Left hindlimb (tissue), 1 donor: ENCODE results near the gene PTPN3.

ENCODE experiments used
- DNase-seq: peaks from one replicate; pipeline ENCODE4 v3.0.0-alpha.2; 2018

The PTPN3 gene

DNA sequence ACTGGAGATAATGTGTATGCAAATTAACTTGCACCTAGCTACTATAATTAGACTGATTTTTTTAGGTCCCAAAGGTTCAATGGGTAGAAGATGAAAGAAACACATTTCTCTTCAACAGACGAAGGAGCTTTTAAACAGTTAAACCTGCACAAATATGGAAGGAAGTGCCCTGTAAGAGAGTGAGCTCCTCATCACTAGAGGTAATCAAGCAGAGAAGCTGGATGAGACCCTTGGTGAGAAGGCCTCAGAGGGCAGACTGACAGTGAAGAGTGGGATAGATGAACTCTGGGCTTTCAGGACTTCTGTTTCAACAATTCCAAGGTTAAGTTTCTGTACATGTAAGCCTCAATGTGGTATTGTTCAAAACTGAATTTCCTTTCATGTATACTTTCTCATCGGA, 23.2 kb downstream of the PTPN3 start:
- DNase-seq, result no peak

DNA sequence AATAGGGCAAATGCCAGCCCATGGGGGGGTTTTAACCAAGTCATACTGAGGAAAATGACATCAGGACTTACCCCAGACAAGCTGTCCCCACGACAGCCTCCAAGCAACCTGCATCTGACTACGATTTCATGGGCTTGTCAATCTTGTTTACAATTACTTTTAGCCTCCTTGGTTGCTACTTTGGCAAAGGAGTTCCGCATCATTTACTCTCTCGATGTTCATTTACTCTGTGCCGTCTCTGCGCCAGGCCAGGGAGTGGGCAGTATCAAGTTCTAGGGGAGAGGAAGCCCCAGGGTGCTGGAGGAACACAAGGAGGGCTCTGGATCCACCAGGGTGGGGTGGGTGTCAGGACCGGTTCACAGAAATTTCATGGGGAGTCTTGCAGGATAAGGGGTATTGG, 23.9 kb downstream of the PTPN3 start:
- no peak for DNase-seq

DNA sequence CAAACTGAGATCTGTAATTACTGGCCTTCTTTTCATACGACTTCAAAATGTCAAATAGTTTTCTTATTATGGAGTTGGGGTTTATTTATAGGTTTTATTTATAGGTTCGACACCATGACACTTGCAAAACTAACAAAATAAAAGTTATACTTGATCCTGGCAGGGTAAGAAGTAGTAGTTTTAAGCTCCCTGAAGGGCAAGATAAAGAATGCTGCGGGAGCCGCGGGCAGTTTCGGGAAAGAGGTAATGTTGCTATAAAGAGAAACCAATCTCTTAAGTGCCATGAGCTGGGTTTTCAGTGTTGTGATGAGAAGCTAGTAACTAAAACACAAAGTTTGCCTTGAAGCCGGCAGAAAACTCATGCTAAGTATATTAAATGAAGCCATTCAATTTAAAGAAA, 24.8 kb downstream of the PTPN3 start:
- DNase-seq, result no peak

DNA sequence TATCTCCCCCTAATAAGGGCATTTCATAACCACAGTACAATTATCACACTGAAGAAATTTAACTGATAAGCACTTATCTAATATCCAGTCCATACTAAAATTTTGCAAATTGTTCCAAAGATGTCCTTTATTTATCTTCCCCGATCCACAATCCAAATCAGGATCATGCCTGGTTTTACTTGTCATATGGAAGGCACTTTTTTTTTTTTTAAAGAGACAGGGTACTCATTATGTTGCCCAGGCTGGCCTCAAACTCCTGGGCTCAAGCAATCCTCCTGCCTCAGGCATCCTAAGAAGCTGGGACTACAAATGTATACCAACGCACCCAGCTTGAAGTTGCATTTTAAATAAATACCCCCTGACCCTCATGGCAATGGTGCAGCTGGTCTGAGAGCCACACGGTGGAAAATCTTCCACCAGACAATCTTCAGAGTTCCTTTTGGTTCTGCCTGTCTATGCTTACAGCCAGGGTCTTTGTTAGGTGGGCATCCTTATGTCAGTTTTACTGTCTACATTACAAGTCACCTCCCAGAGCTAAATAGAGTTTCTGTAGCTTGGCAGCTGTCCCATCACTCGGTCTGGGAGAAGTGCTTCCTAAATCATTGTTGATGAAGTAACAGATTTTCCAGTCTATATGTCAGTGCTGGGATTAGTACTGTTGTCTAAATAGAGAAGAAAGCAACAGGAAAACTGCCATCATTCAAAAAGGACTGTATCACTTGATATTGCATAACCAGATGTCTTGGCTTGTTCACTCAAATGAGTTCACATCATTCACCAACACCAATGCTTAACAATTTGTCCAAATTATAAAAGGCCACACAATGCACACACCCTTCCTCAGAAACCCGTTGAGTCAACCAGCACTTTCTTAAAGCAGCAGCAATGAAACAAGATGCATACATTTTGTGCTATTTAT, 26.4 kb downstream of the PTPN3 start:
- DNase-seq, result no peak

DNA sequence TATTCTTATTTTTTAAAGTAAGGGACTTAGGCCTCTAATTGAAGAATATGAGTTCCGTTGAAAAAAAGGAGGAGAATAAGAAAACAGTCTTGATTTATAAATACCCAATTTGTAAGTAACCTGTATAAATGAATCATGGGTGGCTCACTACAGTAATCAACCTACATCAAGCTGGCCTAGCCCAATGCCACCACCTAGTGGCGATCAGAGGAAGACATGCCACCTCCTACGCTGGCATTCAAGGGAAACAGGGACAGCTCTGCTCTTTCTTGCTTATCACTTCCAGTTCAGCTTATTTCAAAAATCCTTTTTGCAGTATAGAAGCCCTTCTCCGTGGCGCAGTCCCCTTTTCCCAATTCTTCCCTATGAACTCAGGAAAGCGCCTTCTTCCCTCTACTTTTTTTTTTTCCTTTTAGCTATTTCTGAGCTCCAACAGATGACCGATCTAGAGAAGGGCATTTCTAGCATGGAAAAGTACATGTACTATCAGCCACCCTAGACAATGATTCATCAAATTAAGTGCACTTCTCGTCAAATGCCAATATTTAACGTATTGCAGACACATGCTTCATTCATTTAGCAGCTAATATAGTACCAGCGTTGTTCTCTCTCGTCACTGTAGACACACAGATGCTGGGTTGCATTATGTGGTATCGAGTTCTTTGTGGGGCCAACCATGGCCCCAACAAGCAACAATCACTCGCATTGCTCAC, 28.3 kb downstream of the PTPN3 start:
- peak; percentile 57 for DNase-seq

DNA sequence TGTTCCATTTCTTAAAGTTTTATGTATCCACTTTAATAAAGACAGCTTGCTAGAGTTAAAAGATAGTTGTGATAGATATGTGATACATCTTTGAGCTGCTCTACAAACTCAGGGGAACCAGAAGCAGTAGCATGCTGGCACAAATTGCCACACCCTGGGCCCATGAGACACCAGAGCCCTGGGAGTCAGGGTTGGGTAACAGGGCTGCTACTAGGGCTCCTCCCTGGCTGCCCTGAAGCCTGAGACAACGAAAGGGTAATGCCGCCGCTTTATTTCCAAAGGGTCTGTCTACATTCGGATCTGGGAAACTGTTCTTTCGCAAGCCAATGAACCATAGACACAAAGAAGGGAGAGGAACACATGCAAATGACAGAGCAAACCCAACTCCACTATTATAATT, 29.2 kb downstream of the PTPN3 start:
- DNase-seq, result no peak

DNA sequence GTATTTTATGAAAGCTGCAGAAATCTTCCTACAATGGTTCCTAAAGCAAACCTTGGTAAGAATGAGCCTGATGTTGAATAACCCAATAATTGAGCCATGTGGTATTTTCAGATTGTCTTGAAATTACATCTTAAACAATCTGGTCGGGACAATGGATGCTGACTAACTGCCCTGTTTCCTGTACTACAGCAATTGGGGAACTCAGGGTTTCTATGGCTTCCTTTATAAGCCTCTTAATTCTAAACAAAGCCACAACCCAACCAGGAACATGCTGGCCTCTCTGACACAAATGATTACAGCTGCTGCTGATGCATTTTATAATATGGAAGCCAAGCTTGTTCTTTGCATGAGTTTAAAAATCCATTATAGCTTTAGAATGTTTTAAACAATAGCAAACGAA, 30.2 kb downstream of the PTPN3 start:
- no peak for DNase-seq

DNA sequence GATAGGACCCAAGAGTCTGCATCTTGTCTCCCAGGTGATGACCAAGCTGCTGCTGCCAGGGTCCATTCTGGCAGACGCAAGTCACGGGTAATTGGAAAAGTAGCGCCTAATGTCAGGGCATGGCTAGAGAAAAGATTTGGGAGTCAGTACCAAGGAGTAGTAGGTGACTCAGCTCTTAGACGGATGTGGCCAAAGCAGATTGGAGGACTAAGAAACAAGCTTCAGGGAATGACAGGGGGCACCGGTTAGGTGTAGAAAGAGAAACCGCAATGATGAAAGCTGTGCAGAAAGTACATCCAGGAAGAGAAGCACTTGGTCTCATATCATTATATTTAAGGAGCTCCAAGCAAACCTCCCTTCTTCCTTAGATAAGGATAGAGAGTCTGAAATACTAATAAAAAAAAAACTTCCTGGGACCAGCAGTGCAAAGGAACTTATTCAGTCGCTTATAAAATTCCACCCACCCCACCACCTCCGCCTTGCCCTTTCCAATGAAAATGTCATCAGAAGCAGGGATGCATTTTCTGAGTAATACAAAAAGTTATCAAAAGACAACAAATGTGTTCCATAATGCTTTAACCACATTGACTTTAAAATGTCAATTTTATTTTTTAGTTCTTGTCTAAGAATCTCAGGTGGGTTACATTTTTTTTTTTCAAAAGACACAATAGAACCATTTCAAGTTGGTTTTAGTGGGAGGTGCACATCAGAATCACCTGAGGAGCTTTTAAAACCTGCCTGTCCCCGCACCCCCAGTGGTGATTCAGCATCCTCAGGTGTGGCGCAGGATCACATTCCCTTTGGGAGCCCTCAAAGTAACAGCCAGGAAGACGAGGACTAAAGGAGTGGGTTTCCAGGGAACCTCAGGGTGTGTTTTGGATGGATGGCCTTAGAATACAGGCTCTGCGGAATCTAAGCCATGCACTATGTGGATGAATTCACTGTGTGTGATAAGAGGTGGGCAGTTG, 31.2 kb downstream of the PTPN3 start:
- DNase-seq, result no peak

DNA sequence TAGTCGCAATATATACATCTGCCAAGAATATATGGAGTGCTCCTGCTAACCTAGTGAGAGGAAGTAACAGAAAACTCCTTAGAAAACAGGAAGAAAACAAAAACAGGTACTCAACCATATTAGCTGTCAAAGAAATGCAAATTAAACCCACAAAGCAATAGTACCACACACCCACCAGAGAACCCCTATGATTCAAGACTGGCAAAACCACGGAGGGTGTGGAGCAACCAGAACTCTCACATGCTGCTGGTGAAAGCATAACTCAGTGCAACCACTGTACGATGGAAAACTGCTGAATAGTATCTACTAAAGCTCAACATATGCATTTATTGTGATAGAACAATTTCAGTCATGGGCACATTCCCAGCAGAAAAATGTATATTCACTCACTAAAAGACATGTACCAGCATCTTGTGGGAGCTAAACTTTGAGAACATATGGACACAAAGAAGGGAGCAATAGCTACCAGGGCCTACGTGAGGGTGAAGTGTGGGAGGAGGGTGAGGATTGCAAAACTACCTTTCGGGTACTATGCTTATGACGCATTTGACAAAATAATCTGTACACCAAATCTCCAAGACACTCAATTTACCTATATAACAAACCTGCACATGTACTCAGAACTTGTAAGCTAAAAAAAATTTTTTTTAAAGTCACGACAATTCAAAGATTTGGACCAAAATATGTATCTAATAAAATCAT, 34.0 kb downstream of the PTPN3 start:
- DNase-seq, result no peak

DNA sequence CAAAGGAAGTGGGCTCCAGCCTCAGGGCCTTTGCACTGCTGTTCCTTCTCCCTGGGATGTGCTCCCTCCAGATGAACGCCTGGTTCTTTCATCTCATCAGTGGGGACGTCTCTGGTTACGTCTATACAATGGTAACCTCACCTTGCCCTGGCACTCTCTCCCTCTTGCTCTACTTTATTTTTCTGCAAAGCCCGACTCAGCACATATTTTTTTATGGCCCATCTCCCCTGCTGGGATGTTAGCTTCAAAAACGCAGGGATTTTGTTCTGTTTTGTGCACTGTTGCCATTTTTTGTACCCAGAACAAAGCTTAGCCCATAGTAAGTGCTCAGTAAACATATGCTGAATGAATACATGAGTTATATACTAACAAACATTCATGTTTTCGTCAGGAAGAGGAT, 37.5 kb downstream of the PTPN3 start:
- no peak for DNase-seq

DNA sequence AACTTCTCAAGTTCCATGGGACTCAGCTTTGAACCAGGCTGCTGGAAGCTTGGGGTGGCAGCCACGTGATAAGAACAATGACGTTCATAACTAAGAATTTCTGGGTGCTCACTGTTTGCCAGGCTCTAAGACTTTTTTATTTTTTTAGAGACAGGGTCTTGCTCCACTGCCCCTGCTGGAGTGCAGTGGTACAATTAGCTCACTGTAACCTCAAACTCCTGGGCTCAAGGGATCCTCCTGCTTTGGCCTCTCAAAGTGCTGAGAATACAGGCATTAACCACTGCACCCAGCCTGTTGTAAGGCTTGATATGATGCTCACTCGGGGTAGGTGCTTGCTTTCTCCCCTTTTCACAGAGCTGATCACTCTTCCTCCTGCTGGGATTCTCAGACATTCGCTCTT, 38.7 kb downstream of the PTPN3 start:
- DNase-seq, result no peak

DNA sequence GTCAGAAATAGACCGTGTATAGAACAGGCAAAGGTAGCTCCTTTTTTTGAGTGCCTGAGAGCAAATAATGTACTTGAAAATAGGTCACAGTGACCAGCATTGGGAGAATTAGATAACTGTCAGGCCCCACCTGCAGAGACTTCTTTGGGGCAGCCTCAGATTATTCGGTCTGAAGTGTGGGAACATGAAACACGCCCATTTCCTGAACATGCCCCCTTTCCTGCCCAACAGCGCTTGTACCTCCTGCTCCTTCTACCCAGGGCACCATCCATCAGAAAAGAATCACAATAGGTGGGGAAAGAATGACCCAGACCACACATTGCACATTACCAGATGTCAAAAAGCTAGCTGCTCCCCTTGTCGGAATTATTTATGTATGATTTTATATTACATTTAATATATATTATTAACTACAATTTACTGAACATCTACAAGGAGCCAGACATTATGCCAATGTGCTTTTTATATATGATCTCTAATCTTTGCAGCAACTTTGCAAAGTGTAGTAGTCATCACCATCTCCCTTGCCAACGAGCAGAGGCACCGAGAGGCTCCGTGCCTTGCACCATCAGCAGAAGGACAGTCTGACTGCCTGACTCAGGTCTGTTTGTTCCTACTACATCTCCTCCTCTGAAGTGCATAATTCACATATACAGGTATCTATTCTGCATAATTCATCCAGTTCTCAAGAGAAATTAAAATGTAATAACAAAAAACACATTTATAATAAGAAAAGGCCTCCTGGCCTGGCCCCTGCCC, 39.5 kb downstream of the PTPN3 start:
- no peak for DNase-seq

DNA sequence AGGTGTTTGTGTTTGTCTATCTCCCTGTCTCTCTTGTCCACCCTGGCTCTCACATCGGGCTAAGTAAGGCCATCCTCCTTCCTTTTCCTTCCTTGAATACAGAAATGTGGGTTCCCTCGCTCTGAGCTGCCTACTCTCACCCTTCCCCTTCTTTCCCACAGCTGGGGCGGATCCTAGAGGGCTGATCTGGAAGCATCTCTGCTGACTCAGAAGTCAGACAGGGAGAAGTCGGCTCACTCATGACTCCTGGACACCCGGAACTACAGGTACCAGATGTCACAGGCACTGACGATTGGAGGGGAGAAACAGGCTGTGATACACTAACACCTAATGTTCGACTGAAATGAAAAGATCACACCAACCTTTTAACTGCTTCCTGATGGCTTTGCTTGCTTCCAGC, 41.3 kb downstream of the PTPN3 start:
- no peak for DNase-seq

DNA sequence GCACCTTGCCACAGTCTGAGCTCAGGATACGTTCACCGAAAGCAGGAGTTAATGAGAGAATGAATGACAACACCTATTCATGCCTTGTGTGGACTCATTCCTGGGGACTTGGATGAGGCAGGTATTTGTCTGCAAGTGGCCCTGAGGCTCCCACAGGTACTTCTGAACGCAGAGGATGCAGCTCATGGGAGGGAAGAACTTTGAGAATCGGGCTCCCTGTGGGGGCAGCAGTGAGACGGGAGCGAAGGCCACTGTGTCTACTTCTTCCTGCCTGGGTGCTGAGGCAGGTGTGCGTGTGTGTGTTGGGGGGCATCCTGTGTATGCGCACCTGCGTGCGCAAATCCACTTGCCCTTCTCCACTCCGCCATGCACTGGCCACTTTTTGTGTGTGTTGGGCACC, 42.2 kb downstream of the PTPN3 start:
- DNase-seq, result no peak

DNA sequence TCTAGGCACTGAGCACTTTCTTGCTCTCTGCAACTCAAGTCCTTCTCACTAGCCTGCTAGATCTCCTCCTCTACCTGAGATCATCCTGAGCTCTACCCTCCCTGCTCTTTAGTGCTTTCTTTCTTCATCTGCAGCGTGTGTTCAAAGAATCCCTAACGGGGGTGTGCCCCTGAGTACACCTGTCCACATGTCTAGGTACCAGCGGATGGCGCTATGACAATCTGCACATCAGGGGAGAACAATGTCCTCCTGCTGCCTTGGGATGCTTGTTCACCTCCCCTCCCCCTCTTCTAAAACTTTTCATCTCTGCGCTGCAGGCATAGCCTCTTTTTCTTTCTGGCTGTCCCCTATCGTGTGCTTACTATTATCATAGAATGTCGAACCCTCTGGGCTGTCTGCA, 42.7 kb downstream of the PTPN3 start:
- DNase-seq, result no peak

DNA sequence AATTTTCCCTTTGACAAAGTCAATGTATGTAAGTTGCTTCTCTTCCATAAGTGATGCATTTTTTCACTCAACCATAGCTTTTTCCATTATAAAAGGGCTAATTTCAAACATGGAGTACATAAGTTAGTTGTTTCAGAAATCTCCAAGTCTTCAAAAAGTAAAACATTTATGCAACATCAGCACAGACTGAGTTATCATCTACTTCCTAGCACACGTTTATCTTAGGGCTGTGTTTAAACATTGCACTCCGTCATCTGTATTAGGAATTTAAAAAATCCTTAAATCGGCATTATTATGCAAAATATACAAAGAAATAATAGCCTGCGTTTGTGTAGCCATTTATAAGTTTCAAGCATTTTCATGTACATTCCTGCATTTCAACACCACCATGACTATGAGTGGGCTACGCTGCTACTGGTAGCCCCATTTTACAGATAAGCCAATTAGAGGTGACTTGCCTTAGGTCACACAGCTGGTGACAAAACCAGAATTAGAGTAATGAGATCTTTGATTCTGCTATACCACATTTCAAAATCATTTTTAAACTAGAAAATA, 43.4 kb downstream of the PTPN3 start:
- no peak for DNase-seq

DNA sequence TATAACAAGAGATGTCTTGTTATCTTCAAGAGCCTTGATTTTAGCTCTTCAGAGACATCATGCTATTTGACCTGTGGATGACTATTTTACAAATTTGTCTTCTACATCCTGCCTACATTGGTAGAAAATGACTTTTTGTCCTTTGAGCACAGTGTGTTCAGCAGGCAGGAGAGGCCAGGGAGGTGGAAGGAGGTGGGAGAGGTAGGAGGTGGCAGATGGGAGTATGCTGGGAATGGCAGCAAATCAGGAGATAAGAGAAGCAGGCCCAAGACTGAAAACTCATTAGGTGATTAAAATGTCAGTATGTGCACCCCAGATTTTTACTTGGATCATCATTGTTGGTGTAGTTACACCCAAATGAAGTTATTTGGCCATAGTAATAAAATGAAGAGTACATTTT, 44.1 kb downstream of the PTPN3 start:
- DNase-seq, result no peak

DNA sequence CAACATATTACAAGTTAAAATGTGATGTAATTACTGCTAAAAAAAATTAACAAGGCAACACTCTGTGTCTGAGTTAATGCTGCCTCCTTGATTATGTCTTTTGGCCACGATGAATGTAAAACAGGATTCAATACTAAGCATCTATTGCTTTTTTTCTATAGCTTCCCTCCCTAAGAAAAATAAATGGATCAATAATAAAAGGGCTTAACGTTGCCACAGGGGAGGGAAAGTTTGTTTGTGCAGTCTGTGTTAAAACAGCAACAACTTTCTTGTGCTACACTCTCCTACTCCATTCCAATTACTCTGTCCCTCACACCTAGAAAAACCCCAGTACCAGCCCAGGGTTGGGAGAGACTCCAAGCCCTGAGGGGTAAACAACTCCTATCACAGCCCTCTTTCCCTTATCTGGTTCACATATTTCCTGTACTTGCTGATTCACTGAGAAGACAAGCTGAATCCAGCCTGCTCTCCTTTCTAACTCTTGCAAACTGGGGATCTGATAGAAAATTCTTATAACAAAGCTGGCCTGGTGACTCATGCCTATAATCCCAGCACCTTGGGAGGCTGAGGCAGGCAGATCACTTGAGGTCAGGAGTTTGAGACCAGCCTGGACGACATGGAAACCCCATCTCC, 44.8 kb downstream of the PTPN3 start:
- no peak for DNase-seq

DNA sequence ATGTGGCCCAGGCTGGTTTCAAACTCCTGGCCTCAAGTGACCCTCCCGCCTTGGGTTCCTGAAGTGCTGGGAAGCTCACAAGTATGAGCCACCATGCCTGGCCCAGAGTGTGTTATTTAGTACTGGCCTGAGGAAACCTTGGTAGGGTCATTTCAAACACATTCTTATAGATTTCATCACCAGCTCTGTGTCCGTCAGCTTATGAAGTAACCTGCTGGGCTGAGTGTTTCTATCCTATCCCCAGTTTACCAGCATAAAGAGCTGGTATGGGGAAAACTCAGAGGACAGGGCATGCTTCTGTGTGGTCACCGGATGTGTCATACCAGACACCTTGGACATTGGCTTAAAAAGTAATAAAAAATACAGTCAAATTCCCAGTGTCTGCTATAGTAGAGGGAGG, 45.3 kb downstream of the PTPN3 start:
- no peak for DNase-seq

DNA sequence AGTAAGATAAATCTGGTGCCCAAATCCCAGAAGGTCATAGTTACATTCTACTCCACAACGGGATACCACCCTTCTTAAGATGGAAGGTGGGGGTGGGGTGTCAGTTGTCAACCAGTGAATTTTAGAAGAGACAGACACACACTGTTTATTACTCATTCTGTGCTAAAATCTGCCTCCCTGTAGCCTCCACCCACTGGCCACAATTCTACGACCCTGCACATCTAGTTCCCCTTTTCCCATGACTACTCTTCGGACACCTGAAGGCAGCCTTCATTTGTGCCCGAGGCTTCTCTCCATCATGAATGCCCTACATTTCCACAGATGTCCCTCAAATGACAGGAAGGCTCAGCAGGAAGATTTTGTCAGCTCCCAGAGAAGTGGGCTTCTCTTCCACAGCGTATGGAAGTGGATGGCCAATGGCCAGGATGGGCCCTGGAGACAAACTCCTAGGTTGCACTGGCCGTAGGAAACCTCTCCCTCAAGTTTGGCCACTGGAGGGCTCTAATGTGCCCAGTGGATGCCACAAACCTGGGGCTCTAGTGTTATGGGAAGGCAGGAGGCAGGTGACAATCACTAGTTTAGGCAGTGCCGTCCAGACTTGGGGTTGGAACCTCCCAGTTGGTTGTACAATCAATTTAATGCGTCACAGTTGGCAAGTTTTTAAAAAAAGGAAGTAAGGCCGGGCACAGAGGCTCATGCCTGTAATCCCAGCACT, 46.6 kb downstream of the PTPN3 start:
- DNase-seq, result no peak
